Neural progenitor cell (in vitro differentiated cells): ENCODE results near the gene ZNF587B. TPM values are rescaled to one million over a fixed set of nuclear protein-coding genes. Genes with fewer than 3 reads are reported as not detected.
"Not testable (repeated sequence)": the region's sequence is repeated elsewhere in the genome, so short reads cannot be mapped to it uniquely, and the experiment has no call there.

Experiments
- DNase-seq: peaks from one replicate; pipeline ENCODE4 v3.0.0-alpha.2; 2016; ENCODE audit warnings: low spot score
- H2AFZ ChIP-seq: fragments of 200-600 bp; sonication (generic); replicated peaks from 2 replicates; pipeline ENCODE4 v1.6.1; 2016; ENCODE audit warnings: antibody characterized with exemption
- H3F3A ChIP-seq: fragments of 200-600 bp; sonication (generic); 2 replicates; pipeline ENCODE4 v1.6.1; 2016; ENCODE audit warnings: antibody characterized with exemption, low read depth
- H3K27ac ChIP-seq: fragments of 200-600 bp; sonication (generic); 2 replicates; pipeline ENCODE4 v1.5.1; 2016; ENCODE audit warnings: mild to moderate bottlenecking
- H3K27me3 ChIP-seq: fragments of 200-600 bp; sonication (generic); 2 replicates; pipeline ENCODE4 v1.6.1; 2016; ENCODE audit warnings: mild to moderate bottlenecking, moderate library complexity
- H3K36me3 ChIP-seq: fragments of 200-600 bp; sonication (generic); 2 replicates; pipeline ENCODE4 v1.5.1; 2016
- H3K4me1 ChIP-seq: fragments of 200-600 bp; sonication (generic); 2 replicates; pipeline ENCODE4 v1.6.1; 2016; ENCODE audit warnings: mixed run types
- H3K4me2 ChIP-seq: fragments of 200-600 bp; sonication (generic); 2 replicates; pipeline ENCODE4 v1.6.1; 2016
- H3K4me3 ChIP-seq: fragments of 200-600 bp; sonication (generic); 2 replicates; pipeline ENCODE4 v1.5.1; 2016
- H3K79me2 ChIP-seq: fragments of 200-600 bp; sonication (generic); 2 replicates; pipeline ENCODE4 v1.6.1; 2016; ENCODE audit warnings: low read depth
- H3K9ac ChIP-seq: fragments of 200-600 bp; sonication (generic); 2 replicates; pipeline ENCODE4 v1.6.1; 2016
- H3K9me3 ChIP-seq: fragments of 200-600 bp; sonication (generic); 2 replicates; pipeline ENCODE4 v1.5.1; 2016; ENCODE audit warnings: low read depth
- H4K20me1 ChIP-seq: fragments of 200-600 bp; sonication (generic); 2 replicates; pipeline ENCODE4 v1.6.1; 2016; ENCODE audit warnings: low read depth
- H3K27ac Mint-ChIP-seq: 3 replicates; pipeline ENCODE4 v1.8.0; 2021; ENCODE audit warnings: mixed read lengths
- H3K27me3 Mint-ChIP-seq: 2 replicates; pipeline ENCODE4 v1.8.0; 2022; ENCODE audit warnings: low read depth, mild to moderate bottlenecking, inconsistent platforms, moderate library complexity, mixed read lengths; ENCODE audit not compliant: insufficient read depth
- H3K36me3 Mint-ChIP-seq: 3 replicates; pipeline ENCODE4 v1.8.0; 2021; ENCODE audit warnings: mixed read lengths
- H3K4me1 Mint-ChIP-seq: 3 replicates; pipeline ENCODE4 v1.8.0; 2021; ENCODE audit warnings: mixed read lengths
- H3K4me3 Mint-ChIP-seq: 3 replicates; pipeline ENCODE4 v1.8.0; 2021; ENCODE audit warnings: mild to moderate bottlenecking, moderate library complexity, mixed read lengths
- H3K9me3 Mint-ChIP-seq: 3 replicates; pipeline ENCODE4 v1.8.0; 2020; ENCODE audit warnings: mixed read lengths
- CTCF ChIP-seq: fragments of 200-600 bp; sonication (generic); IDR thresholded peaks from 2 replicates; pipeline ENCODE4 v1.5.1; 2017; ENCODE audit warnings: antibody characterized with exemption, mild to moderate bottlenecking
- EZH2phosphoT487 ChIP-seq: fragments of 200-600 bp; sonication (generic); IDR thresholded peaks from 2 replicates; pipeline ENCODE4 v1.6.1; 2017; ENCODE audit warnings: antibody characterized with exemption
- total RNA-seq: library from RNA; depleted of rRNA; stranded (reverse); fragments of >200 nt; gene quantifications from 2 replicates; pipeline ENCODE4 v1.2.3, GENCODE V29; 2015; ENCODE audit warnings: low replicate concordance

The ZNF587B gene
- total RNA-seq, 1 donor from 2014 or later = 24.7 TPM

DNA sequence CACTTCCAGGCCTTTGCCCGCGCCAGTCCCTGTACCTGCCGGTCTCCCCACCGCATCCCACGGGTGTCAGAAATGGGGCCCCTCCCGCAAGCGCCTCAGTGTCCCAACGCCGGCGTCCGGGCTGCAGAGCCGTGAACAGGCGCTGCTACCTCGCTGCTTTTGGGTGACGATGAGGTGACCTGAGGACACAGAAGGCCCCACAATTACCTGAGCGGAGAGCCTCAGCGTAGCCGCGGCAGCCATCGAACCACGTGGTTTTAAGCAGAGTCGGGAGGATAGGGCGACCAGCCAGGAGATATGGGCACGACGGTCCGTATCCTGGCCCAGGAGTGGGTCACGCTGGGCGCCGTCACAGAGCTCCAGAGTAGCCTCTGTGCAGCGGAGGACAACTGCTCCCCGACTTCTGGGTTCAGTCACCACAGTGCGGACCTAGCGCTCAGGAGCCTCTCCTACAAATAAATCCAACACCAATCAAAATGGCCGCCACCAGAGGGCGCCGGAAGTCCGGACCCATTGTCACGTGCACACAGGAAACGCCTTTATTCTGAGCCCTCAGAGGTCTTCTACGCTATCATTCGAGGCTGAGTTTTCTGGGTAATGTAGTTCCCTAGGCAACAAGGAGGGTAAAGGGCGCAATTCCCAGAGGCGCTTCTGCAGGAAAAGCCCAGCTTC lies 58.6 kb downstream of the ZNF587B start, which contains the start of gene ZNF814:
TSS of gene ZNF814 (minus strand) at position 478 of the 672 bp plus-strand sequence. CDS start at position 243, 235 bp downstream.
- peak within 1 kb of the TSS; percentile 66 for H3K4me3 ChIP-seq
- peak within 1 kb of the TSS; percentile 85 for H3K9ac ChIP-seq
- H3K36me3 ChIP-seq = peaks cover 6% of the 10 kb centered on the region
- H3K9me3 ChIP-seq = no peaks in the 10 kb centered on the region
- no peak for TF ChIP-seq EZH2phosphoT487
- TF ChIP-seq CTCF = peak; percentile 60
- Mint-ChIP-seq H3K27me3 (peaks cover 11% of the 10 kb centered on the region), H3K4me3 (peak within 1 kb of the TSS; percentile 93), H3K36me3 (peaks cover 57% of the 10 kb centered on the region), H3K27ac (peak within 1 kb of the TSS; percentile 19), H3K4me1 (peaks cover 15% of the 10 kb centered on the region), H3K9me3 (peaks cover 71% of the 10 kb centered on the region)
- peak; percentile 96 for DNase-seq
- no peaks in the 10 kb centered on the region for H3K27me3 ChIP-seq
- H3K79me2 ChIP-seq = peaks cover 51% of the 10 kb centered on the region
- H2AFZ ChIP-seq = peak within 1 kb of the TSS; percentile 60
- peaks cover 12% of the 10 kb centered on the region for H4K20me1 ChIP-seq
- H3K4me1 ChIP-seq = peaks cover 11% of the 10 kb centered on the region
- peak within 1 kb of the TSS; percentile 99 for H3K4me2 ChIP-seq
- peaks cover 26% of the 10 kb centered on the region for H3F3A ChIP-seq
- H3K27ac ChIP-seq = peak within 1 kb of the TSS; percentile 81

DNA sequence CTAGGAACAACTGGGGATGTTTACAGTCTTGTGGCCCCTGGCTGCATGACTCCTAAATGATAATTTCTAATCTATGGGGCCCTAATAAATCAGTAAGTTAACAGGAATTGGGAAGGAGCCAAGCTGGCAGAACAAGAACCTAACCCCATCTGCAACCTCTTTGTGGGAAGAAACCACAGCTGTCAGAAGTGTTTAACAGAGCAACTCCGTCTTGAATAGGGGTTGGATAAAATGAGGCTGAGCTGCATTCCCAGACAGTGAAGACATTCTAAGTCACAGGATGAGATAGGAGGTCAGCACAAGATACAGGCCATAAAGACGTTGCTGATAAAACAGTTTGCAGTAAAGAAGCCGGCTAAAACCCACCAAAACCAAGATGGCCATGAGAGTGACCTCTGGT lies 60.6 kb downstream of the ZNF587B start:
- H3K4me1 Mint-ChIP-seq = peaks cover 15% of the 10 kb centered on the region
- not testable (repeated sequence) for H3K9ac ChIP-seq, H2AFZ ChIP-seq, H3K4me3 Mint-ChIP-seq, H3K27me3 ChIP-seq, H3K9me3 ChIP-seq, H3K36me3 ChIP-seq, H3K27ac ChIP-seq, H3K27ac Mint-ChIP-seq, H4K20me1 ChIP-seq, H3K27me3 Mint-ChIP-seq, H3K4me3 ChIP-seq, DNase-seq, H3K4me2 ChIP-seq
- peaks cover 38% of the 10 kb centered on the region for H3K36me3 Mint-ChIP-seq
- H3F3A ChIP-seq = peaks cover 26% of the 10 kb centered on the region
- peaks cover 31% of the 10 kb centered on the region for H3K79me2 ChIP-seq
- peaks cover 51% of the 10 kb centered on the region for H3K9me3 Mint-ChIP-seq
- peaks cover 11% of the 10 kb centered on the region for H3K4me1 ChIP-seq

Other genes with a start within 250 kb of the ZNF587B start
- gene ZIK1, start 246.2 kb upstream of the ZNF587B start, total RNA-seq = 35.1 and 56.1 TPM in 2 replicates
- 10.5 and 20.4 TPM in 2 replicates for gene ZNF530, start 230.4 kb upstream of the ZNF587B start, total RNA-seq
- 40.8 and 55.3 TPM in 2 replicates for gene ZNF134, start 216.1 kb upstream of the ZNF587B start, total RNA-seq
- gene ZNF211, start 197.1 kb upstream of the ZNF587B start, total RNA-seq = 27.0 and 42.1 TPM in 2 replicates
- gene ZSCAN4, start 161.4 kb upstream of the ZNF587B start, total RNA-seq = not detected in 2 replicates
- 31.7 and 36.7 TPM in 2 replicates for gene ZNF551, start 148.3 kb upstream of the ZNF587B start, total RNA-seq
- 16.9 and 17.3 TPM in 2 replicates for gene ZNF154, start 121.1 kb upstream of the ZNF587B start, total RNA-seq
- 15.4 and 17.3 TPM in 2 replicates for gene ZNF671, start 102.7 kb upstream of the ZNF587B start, total RNA-seq
- gene ZNF776, start 83.5 kb upstream of the ZNF587B start, total RNA-seq = 33.9 and 48.3 TPM in 2 replicates
- 19.8 and 21.6 TPM in 2 replicates for gene ZNF586, start 60.6 kb upstream of the ZNF587B start, total RNA-seq
- 5.5 and 11.3 TPM in 2 replicates for gene ZNF552, start 15.4 kb upstream of the ZNF587B start, total RNA-seq
- gene ZNF587, start 19.6 kb downstream of the ZNF587B start, total RNA-seq = 30.4 and 48.2 TPM in 2 replicates
- gene ZNF814, start 58.7 kb downstream of the ZNF587B start, total RNA-seq = 30.7 and 33.0 TPM in 2 replicates
- 20.6 and 27.2 TPM in 2 replicates for gene ZNF417, start 86.3 kb downstream of the ZNF587B start, total RNA-seq
- 25.9 and 43.0 TPM in 2 replicates for gene ZNF418, start 105.1 kb downstream of the ZNF587B start, total RNA-seq
- gene ZNF256, start 117.4 kb downstream of the ZNF587B start, total RNA-seq = 15.9 and 23.2 TPM in 2 replicates
- gene C19orf18, start 144.2 kb downstream of the ZNF587B start, total RNA-seq = 0.15 TPM in 1 of 2 replicates, not detected in the other
- gene ZNF606, start 172.5 kb downstream of the ZNF587B start, total RNA-seq = 48.7 and 50.9 TPM in 2 replicates
- gene ZSCAN1, start 203.7 kb downstream of the ZNF587B start, total RNA-seq = 0.67 and 4.1 TPM in 2 replicates
- gene ZNF135, start 229.0 kb downstream of the ZNF587B start, total RNA-seq = 9.5 and 11.1 TPM in 2 replicates